Fibroblast of skin of right biceps (primary cell): ENCODE results near the gene TMEM44.
A peak's percentile ranks its signal among the peaks of the same experiment; 100 is the strongest.
"Not testable (repeated sequence)": the region's sequence is repeated elsewhere in the genome, so short reads cannot be mapped to it uniquely, and the experiment has no call there.

ENCODE experiments used
- DNase-seq: peaks from one replicate; pipeline ENCODE4 v3.0.0-alpha.2; 2013

Gene TMEM44

DNA sequence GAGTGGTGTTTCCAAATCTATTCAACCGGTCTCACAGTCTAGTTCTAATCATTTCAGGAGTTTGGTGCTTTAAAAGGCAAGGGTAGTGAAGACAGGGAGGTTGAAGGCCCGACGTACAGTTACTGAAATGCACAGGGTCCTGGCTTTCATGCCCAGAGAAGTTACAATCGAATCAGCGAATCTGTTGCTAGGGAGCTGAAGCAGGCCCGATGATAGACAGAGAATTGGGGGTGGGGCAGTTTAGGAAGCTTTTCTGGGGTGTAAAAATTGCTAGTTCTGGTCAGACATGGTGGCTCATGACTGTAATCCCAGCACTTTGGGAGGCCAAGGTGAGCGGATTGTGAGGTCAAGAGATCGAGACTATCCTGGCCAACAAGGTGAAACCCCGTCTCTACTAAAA, 83.4 kb downstream of the TMEM44 start:
- no peak for DNase-seq

DNA sequence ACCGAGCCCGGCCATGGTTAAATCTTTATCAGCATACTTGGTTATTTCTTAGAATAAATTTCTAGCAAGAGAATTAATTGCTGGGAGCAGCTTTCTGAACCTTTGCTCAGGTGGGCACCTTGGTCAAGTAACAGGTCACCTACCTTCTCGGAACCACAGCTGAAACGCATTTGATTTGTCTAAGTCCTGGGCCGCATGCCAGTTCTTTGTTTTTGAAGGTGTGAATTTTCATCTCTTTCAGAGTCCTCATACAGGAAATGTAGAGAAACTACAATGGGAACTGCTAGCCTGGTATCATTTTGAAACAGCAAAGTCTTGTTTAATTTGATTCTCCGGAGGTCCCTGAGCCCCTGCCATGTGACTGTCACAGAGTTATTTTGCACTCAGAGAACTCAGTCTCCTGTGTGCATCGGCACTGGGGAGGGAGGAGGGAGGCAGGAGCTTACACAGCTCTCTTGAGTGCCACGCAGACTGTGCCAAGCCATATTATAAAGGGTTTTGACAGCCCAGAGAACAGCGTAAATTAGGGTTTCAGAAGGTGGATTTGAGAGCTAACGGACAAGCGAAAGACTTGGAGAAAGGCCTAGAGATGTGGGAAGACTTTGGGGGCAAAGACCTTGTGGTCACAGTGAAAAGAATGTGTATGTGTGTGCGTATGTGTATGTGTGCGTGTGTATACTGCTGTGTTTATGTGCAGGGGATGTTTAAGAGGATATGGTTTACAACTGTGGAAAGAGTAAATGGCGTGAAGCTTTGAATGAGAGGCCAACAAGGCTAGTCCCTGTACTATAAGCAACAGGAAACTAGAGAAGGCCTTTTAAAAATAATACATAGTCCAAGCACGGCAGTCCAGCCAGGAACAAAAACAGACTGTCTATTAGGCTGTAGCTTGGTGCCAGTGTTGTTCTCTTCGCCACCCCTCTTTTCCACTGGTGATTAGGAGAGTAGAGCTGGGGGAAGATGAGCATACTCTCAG, 84.6 kb downstream of the TMEM44 start:
- no peak for DNase-seq

DNA sequence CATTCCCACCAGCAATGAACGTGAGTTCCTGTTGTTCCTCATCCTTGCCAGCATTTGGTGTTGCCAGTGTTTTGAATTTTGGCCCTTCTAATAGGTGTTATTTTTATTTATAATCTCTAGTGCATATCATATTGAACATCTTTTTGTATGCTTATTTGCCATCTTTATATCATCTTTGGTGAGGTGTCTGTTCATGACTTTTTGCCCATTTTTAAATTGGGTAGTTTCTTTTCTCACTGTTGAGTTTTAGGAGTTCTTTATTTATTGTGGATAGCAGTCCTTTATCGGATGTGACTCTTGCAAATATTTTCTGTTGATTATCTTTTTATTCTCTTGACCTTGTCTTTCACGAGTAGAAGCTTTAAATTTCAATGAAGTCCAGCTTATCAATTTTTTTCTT, 86.2 kb downstream of the TMEM44 start:
- DNase-seq = no peak

DNA sequence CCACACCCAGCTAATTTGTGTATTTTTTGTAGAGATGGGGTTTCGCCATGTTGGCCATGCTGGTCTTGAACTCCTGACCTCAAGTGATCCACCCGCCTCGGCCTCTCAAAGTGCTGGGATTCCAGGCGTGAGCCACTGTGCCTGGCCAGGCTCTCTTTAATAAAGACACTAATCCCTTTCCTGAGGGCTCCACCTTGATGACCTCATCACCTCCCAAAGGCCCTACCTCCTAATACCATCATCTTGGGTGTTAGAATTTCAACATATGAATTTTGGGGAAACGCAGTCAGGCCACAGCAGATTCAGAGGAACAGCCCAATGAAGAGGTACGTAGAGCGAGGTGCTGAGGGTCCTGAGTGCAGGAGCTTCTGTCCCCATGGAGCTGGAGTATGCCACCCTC, 87.7 kb downstream of the TMEM44 start:
- DNase-seq = not testable (repeated sequence)

DNA sequence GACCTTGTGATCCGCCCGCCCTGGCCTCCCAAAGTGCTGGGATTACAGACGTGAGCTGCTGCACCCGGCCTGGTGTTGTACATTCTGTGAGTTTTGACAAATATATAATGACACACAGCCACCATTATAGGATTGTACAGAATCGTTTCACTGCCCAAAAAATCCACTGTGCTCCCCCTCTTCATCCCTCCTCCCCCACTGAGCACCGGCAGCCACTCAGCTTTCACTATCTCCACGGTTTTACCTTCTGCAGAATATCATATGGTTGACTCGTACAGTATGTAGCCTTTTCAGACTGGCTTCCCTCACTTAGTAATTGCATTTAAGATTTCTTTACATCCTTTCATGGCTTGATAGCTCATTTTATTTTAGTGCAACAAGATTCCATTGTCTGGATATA, 89.7 kb downstream of the TMEM44 start:
- DNase-seq = no peak

DNA sequence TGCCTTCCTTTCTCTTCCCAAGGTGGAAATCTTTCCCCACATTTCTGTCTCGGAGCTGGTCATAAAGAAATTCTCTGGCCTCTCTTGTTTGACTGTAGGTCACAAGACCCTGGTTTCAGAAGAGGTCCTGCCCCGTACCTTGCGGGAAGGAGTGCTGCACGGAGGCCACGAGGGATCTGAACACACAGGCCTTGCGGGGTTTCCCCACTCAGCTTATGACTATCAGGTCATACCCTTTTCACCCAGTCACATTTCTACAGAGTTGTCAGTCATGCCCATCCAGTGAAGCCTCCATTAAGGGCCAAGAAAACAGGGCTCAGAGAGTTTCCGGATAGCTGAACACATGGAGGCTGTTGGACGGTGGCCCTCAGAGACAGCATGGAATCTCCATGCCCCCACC, 91.7 kb downstream of the TMEM44 start:
- no peak for DNase-seq

DNA sequence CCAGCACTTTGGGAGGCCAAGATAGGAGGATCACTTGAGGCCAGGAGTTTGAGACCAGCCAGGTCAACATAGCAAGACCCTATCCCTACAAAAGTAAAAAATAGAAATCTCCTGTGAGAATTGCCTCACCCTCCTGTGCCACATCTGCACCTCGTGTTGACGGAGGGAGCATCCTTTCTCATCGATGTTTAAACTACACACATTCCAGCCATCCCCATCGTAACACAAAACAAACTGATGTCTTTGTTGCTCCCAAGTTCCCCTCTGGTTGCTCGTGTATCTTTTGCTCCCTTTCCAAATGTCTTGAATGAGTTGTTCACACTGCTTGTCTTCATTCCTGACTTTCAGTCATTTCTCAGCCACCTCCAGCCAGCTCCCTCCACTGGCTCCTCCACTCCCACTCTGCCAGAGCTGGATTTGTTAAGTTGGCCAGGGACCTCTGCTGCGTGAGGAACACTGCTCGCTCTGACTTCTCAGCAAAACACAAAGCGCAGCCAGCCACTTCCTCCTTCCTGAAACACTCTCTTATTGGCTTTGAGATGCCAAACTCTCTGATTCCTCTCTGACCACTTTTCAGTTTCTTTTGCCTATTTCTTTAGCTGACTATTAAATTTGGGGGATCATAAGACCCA, 92.8 kb downstream of the TMEM44 start:
- DNase-seq = no peak

DNA sequence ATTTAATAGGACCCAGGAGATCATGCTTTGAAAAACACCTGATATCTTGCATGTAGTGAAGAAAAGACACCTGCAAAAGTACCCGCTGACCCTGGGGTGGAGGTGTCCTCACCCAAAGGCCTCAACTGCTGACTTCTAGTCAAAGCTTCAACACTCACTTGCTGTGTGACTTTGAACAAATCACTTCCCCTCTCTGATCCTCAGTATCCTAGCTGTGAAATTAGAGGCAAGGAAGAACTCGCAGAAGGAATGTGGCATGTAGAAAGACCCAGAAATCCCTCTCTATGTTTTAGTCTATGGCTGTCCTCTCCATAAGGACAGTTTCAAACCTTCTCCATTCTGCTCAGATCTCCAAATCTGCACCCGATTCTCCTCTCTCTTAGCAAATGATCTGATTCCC, 93.7 kb downstream of the TMEM44 start:
- DNase-seq = no peak

DNA sequence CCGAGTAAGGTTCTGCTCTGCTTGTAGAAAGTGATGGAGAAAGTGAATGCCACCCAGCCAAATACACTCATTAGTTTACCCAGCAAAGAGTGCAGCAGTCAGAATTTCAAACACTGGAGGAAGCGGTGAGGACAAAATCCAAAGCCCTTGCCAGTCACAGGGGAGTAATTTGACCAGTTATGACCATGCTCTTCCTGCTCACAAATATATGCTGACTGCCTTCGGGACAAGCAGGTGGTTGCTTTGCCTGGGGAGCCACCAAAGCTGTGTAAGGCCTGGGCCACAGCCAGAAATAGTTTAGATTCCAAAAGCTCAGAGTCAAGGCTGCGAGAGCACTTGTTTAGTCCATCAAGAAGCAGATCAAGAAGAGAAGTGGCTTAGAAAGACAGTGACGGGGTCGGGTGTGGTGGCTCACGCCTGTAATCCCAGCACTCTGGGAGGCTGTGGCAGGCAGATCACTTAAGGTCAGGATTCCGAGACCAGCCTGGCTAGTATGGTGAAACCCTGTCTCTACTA, 95.4 kb downstream of the TMEM44 start:
- DNase-seq = peak; percentile 82
